SK-MEL-5 (cell line): Measurements from ENCODE around the gene TNF. TPM values are rescaled to one million over a fixed set of nuclear protein-coding genes. Genes with fewer than 3 reads are reported as not detected.

Source experiments
- DNase-seq: peaks from one replicate; pipeline ENCODE4 v3.0.0-alpha.2; 2016; ENCODE audit warnings: low read depth, low spot score
- in situ Hi-C: cut with HindIII; loops from 2 replicates; pipeline ENCODE4 v1.10.0; 2016; ENCODE audit warnings: low sequenced_read_pairs, high pct_unique_total_duplicates, low pct_unique_long_range_greater_than_20kb
- total RNA-seq: library from RNA; depleted of rRNA; stranded (reverse); fragments of >200 nt; shearing (Covaris generic); gene quantifications from 2 replicates; pipeline ENCODE4 v1.2.3, GENCODE V29; 2014

The TNF gene
- total RNA-seq, 1 experiment from 2014 or later, result not detected

DNA sequence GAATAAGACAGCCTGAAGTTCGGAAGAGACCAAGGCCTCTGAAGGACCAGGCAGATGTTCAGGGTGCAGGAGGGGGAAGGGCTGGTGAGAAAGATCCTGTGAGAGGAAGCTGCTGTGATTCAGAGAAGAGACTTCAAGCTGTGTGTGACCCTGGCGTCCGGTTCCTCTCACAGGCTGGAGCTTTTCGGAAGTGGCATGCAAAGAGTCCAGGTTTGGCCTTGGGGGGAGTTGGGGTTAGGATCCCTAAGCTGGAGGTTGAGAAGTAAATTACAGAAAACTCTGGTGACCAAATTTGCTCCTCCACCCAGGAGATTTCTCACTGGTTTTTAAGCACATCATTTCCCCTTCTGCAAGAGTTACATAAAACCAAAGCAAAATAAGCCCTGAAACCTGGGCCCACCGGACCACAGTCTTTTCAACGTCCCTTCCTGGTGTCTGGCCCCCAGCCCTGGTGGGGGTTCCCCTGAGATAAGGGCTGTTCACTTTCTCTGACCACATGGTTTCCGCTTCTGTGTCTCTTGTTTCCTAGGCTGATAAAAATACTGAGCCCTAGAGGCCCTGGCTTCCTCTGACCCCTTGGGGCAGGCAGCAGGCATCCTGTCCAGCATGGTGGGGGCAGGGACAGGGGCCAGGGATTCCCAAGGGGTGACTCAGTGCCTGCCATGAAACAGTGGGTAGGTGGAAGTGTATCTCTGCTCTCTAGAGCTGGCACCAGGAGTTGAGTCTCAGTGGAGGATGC is 15.2 kb upstream of the TNF start:
- in situ Hi-C loops, result no loop called here
- DNase-seq, result no peak

DNA sequence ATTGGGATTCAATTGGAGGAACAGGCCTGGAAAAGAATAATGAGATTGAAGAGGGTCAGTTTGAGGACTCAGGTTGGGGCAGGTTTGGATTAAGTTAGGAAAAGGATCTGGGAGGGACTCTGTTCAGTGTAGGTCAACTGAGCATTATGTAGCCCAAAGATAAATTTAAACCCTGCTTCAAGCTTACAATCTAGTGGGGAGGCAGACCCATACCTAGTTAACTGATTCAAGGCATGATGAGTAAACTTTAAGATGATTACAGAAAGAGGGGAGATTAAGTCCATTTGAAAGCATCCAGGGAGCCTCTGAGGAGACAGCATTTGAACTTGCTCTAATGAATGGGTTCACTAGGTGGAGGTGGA is 14.7 kb upstream of the TNF start:
- DNase-seq, result no peak
- in situ Hi-C loops, result no loop called here

DNA sequence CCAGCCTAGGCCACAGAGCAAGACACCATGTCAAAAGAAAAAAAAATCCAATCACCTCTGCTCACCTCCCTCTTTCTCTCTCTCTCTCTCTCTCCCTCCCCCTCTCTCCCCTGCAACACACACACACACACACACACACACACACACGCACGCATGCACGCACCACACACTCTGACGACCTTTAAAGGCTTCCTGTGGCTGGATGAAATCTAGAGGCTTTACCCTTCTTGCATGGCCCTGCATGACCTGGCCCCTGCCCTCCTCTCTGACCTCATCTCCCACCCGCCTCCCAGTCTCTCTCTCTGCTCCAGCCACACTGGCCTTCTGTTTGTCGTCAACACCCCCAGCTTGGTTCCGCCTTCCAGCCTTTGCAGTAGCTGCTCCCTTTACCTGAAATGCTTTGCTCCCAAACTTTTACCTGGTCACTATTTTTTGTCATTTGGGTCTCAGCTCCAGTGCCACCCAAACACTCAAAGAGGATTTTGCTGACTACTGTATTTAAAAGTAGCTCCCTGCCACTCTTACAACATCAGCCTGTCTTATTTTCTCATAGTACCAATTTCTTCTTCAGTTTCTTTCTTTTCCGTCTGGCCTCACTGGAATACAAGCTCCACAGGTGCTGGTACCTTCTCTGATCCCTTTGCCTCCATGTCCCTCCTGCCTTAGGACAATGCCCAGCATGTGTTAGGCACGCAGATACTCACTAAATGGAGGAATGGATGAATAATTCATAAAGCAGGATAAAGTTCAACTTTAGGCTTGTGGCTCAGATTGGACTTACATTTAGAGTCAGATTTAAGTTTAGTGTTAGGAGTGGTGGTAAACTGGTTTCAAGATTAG is 7.6 kb upstream of the TNF start:
- in situ Hi-C loops, result no loop called here
- DNase-seq, result no peak

DNA sequence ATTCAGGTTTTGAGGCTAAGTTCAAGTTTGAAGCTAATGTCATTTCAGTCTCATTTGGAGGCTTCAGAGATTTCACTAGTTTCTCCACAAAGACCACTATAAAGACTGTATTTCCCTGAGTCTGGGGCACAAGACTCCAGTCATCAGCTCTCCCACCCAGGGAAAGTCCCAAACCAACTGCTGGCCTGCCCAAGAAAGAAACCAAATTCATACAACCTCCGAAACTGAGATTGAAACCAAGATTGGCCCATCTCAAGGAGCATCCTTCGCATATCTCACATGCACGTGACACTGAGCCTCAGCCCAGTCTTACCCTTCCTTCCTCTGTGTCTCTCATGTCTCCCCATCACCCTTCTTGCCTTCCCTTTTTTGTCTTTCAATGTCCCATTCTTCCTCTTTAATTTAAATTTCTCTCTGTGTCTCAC is 6.8 kb upstream of the TNF start:
- DNase-seq, result no peak
- in situ Hi-C loops, result no loop called here

DNA sequence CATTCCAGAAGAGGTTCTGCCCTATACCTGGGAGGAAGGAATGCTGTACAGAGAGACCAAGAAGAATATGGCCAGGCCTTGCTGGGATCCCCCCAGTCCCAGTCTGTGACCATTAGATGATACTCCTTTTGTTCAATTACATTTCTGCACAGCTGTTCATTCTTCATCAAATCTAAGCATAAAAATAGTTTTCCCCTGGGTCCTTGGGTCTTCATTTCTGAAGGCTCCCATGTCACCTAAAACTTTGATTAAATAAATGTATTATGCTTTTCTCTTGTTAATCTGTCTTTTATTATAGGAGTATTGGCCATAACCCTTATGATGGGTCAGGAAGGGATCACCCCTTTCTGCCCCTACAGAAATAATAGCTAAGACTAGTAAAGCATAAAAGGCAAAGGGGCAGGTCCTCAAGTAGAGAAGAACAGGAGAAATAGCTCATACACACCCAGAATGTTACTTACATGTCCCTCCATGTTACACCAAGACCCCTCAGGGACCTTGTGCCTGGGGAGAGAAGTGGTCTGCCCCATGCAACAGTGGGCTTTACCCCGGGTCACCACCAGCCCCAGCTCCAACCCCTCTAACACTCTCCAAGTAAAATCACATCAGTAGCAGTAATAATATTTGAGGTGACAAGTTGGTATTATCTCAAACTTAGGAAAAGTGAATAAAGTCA is 5.4 kb upstream of the TNF start:
- in situ Hi-C loops, result no loop called here
- no peak for DNase-seq

DNA sequence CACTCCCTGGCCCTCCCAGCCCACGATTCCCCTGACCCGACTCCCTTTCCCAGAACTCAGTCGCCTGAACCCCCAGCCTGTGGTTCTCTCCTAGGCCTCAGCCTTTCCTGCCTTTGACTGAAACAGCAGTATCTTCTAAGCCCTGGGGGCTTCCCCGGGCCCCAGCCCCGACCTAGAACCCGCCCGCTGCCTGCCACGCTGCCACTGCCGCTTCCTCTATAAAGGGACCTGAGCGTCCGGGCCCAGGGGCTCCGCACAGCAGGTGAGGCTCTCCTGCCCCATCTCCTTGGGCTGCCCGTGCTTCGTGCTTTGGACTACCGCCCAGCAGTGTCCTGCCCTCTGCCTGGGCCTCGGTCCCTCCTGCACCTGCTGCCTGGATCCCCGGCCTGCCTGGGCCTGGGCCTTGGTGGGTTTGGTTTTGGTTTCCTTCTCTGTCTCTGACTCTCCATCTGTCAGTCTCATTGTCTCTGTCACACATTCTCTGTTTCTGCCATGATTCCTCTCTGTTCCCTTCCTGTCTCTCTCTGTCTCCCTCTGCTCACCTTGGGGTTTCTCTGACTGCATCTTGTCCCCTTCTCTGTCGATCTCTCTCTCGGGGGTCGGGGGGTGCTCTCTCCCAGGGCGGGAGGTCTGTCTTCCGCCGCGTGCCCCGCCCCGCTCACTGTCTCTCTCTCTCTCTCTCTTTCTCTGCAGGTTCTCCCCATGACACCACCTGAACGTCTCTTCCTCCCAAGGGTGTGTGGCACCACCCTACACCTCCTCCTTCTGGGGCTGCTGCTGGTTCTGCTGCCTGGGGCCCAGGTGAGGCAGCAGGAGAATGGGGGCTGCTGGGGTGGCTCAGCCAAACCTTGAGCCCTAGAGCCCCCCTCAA is 3.1 kb upstream of the TNF start, which contains the start of gene LTA:
LTA (plus strand) TSS at position 249 of the 871 bp plus-strand sequence; CDS start at position 703, 454 bp downstream.
- in situ Hi-C loops, result no loop called here
- no peak for DNase-seq

DNA sequence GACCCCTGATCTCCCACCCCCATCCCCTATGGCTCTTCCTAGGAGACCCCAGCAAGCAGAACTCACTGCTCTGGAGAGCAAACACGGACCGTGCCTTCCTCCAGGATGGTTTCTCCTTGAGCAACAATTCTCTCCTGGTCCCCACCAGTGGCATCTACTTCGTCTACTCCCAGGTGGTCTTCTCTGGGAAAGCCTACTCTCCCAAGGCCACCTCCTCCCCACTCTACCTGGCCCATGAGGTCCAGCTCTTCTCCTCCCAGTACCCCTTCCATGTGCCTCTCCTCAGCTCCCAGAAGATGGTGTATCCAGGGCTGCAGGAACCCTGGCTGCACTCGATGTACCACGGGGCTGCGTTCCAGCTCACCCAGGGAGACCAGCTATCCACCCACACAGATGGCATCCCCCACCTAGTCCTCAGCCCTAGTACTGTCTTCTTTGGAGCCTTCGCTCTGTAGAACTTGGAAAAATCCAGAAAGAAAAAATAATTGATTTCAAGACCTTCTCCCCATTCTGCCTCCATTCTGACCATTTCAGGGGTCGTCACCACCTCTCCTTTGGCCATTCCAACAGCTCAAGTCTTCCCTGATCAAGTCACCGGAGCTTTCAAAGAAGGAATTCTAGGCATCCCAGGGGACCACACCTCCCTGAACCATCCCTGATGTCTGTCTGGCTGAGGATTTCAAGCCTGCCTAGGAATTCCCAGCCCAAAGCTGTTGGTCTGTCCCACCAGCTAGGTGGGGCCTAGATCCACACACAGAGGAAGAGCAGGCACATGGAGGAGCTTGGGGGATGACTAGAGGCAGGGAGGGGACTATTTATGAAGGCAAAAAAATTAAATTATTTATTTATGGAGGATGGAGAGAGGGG is 1.9 kb upstream of the TNF start:
- in situ Hi-C loops, result no loop called here
- no peak for DNase-seq

DNA sequence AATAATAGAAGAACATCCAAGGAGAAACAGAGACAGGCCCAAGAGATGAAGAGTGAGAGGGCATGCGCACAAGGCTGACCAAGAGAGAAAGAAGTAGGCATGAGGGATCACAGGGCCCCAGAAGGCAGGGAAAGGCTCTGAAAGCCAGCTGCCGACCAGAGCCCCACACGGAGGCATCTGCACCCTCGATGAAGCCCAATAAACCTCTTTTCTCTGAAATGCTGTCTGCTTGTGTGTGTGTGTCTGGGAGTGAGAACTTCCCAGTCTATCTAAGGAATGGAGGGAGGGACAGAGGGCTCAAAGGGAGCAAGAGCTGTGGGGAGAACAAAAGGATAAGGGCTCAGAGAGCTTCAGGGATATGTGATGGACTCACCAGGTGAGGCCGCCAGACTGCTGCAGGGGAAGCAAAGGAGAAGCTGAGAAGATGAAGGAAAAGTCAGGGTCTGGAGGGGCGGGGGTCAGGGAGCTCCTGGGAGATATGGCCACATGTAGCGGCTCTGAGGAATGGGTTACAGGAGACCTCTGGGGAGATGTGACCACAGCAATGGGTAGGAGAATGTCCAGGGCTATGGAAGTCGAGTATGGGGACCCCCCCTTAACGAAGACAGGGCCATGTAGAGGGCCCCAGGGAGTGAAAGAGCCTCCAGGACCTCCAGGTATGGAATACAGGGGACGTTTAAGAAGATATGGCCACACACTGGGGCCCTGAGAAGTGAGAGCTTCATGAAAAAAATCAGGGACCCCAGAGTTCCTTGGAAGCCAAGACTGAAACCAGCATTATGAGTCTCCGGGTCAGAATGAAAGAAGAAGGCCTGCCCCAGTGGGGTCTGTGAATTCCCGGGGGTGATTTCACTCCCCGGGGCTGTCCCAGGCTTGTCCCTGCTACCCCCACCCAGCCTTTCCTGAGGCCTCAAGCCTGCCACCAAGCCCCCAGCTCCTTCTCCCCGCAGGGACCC is 981 bp upstream of the TNF start:
- DNase-seq, result no peak
- in situ Hi-C loops, result no loop called here

DNA sequence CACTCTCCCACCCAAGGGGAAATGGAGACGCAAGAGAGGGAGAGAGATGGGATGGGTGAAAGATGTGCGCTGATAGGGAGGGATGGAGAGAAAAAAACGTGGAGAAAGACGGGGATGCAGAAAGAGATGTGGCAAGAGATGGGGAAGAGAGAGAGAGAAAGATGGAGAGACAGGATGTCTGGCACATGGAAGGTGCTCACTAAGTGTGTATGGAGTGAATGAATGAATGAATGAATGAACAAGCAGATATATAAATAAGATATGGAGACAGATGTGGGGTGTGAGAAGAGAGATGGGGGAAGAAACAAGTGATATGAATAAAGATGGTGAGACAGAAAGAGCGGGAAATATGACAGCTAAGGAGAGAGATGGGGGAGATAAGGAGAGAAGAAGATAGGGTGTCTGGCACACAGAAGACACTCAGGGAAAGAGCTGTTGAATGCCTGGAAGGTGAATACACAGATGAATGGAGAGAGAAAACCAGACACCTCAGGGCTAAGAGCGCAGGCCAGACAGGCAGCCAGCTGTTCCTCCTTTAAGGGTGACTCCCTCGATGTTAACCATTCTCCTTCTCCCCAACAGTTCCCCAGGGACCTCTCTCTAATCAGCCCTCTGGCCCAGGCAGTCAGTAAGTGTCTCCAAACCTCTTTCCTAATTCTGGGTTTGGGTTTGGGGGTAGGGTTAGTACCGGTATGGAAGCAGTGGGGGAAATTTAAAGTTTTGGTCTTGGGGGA is 754 bp downstream of the TNF start:
- in situ Hi-C loops, result no loop called here
- no peak for DNase-seq

DNA sequence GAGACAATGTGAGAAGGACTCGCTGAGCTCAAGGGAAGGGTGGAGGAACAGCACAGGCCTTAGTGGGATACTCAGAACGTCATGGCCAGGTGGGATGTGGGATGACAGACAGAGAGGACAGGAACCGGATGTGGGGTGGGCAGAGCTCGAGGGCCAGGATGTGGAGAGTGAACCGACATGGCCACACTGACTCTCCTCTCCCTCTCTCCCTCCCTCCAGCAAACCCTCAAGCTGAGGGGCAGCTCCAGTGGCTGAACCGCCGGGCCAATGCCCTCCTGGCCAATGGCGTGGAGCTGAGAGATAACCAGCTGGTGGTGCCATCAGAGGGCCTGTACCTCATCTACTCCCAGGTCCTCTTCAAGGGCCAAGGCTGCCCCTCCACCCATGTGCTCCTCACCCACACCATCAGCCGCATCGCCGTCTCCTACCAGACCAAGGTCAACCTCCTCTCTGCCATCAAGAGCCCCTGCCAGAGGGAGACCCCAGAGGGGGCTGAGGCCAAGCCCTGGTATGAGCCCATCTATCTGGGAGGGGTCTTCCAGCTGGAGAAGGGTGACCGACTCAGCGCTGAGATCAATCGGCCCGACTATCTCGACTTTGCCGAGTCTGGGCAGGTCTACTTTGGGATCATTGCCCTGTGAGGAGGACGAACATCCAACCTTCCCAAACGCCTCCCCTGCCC is 1.7 kb downstream of the TNF start:
- in situ Hi-C loops, result no loop called here
- DNase-seq, result no peak

DNA sequence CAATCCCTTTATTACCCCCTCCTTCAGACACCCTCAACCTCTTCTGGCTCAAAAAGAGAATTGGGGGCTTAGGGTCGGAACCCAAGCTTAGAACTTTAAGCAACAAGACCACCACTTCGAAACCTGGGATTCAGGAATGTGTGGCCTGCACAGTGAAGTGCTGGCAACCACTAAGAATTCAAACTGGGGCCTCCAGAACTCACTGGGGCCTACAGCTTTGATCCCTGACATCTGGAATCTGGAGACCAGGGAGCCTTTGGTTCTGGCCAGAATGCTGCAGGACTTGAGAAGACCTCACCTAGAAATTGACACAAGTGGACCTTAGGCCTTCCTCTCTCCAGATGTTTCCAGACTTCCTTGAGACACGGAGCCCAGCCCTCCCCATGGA is 2.2 kb downstream of the TNF start:
- in situ Hi-C loops, result no loop called here
- DNase-seq, result no peak

DNA sequence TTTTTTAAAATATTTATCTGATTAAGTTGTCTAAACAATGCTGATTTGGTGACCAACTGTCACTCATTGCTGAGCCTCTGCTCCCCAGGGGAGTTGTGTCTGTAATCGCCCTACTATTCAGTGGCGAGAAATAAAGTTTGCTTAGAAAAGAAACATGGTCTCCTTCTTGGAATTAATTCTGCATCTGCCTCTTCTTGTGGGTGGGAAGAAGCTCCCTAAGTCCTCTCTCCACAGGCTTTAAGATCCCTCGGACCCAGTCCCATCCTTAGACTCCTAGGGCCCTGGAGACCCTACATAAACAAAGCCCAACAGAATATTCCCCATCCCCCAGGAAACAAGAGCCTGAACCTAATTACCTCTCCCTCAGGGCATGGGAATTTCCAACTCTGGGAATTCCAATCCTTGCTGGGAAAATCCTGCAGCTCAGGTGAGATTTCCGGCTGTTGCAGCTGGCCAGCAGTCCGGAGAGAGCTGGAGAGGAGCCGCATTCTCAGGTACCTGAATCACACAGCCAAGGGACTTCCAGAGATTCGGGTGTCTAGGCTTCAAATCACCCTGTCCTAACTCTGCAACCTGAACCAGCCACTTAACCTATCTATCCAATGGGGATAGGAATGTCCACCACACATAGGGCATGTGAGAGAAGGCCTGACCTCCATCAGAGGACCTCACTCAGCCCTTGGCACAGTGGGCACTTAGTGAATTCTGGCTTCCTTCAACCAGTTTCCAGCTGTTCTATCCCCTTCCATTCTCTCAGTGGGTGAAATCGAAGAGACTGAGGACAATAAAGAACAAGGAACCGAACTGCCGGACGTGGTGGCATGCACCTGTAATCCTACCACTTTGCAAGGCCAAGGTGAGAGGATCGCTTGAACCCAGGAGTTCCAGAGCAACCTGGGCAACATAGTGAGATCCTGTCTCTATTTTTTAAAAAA is 3.1 kb downstream of the TNF start:
- in situ Hi-C loops, result no loop called here

DNA sequence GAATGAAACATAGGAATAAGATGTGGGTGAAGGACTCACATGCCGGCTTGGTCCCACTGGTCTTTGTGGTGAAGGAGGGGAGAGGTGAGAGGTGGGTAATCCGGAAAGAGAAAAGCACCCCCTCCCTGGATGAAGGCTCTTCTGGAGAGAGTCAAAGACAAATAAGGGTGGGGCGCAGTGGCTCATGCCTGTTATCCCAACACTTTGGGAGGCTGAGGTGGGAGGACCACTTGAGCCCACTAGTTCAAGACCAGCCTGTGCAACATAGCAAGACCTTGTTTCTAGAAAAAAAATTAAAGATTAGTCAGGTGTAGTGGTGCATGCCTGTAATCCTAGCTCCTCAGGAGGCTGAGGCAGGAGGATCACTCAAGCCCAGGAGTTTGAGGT is 3.7 kb downstream of the TNF start:
- DNase-seq, result no peak

More for the DNA sequence above, 3.1 kb downstream of the TNF start:
- no peak for DNase-seq

More for the DNA sequence above, 3.7 kb downstream of the TNF start:
- in situ Hi-C loops, result no loop called here
